K562 (cell line): ENCODE data around the gene SET. TPM values are rescaled to one million over a fixed set of nuclear protein-coding genes. Genes with fewer than 3 reads are reported as not detected.

Experiments used
- AFF4 ChIP-seq: sonication (generic); formaldehyde crosslinking; IDR thresholded peaks from 2 replicates; pipeline ENCODE4 v1.8.0; 2023; ENCODE audit warnings: mild to moderate bottlenecking, missing genetic modification reagents
- C11orf30 ChIP-seq: fragments of 450-650 bp; IDR thresholded peaks from 2 replicates; pipeline ENCODE4 v1.6.1; 2016; ENCODE audit warnings: low read depth, mild to moderate bottlenecking
- ESRRA ChIP-seq: fragments of 450-650 bp; IDR thresholded peaks from 2 replicates; pipeline ENCODE4 v1.6.1; 2014; ENCODE audit warnings: low read depth, mild to moderate bottlenecking, moderate library complexity, borderline replicate concordance
- HIVEP1 ChIP-seq: fragments of 250-450 bp; sonication (Bioruptor Pico); IDR thresholded peaks from 2 replicates; pipeline ENCODE4 v1.4.0; 2020; ENCODE audit warnings: mild to moderate bottlenecking
- ID3 ChIP-seq, 2 experiments: fragments of 250-450 bp in 1 of 2; fragments of 450-650 bp in 1 of 2; sonication (Bioruptor Pico) in 1 of 2; IDR thresholded peaks; 2 replicates each; pipeline versions ENCODE4 v1.6.1 to v1.8.0; 2016 to 2021; ENCODE audit warnings: mild to moderate bottlenecking in 2 of 2, moderate library complexity in 2 of 2, missing compliant biosample characterization in 1 of 2, missing genetic modification characterization in 1 of 2
- NR2C2 ChIP-seq, 2 experiments: fragments of 200-800 bp in 1 of 2; sonication (Bioruptor generic) in 1 of 2; sonication (generic) in 1 of 2; formaldehyde crosslinking in 1 of 2; IDR thresholded peaks; 2 replicates each; pipeline versions ENCODE4 v1.6.1 to v1.8.0; 2016 to 2022; ENCODE audit warnings: mild to moderate bottlenecking in 1 of 2, missing compliant biosample characterization in 1 of 2, missing genetic modification characterization in 1 of 2, missing genetic modification reagents in 1 of 2
- RBM22 ChIP-seq: fragments of 200-400 bp; formaldehyde crosslinking; IDR thresholded peaks from 2 replicates; pipeline ENCODE4 v1.6.1; 2018; ENCODE audit warnings: low read length, low read depth; ENCODE audit not compliant: poor library complexity, severe bottlenecking
- RFX5 ChIP-seq: IDR thresholded peaks from 2 replicates; pipeline ENCODE4 v1.6.1; 2011; ENCODE audit warnings: low read depth, mild to moderate bottlenecking, improper control_type of control experiment, low read length
- SIX5 ChIP-seq, 2 experiments: IDR thresholded peaks; 2 replicates each; pipeline ENCODE4 v1.6.1; 2011; ENCODE audit warnings: low read length in 2 of 2, borderline replicate concordance in 1 of 2, low read depth in 1 of 2, mild to moderate bottlenecking in 1 of 2, moderate library complexity in 1 of 2; ENCODE audit not compliant: insufficient read depth in 1 of 2
- SNAPC5 ChIP-seq: fragments of 250-450 bp; sonication (Bioruptor Pico); IDR thresholded peaks from 2 replicates; pipeline ENCODE4 v1.8.0; 2021; ENCODE audit warnings: moderate library complexity, mild to moderate bottlenecking, inconsistent platforms
- U2AF1 ChIP-seq: fragments of 200-400 bp; formaldehyde crosslinking; optimal IDR thresholded peaks from 2 replicates; pipeline ENCODE3; 2017; ENCODE audit warnings: mild to moderate bottlenecking, low read depth, low read length, moderate library complexity
- ZNF143 ChIP-seq: sonication (generic); formaldehyde crosslinking; IDR thresholded peaks from 2 replicates; pipeline ENCODE4 v1.9.0; 2022; ENCODE audit warnings: mild to moderate bottlenecking, missing genetic modification reagents
- ZNF3 ChIP-seq: fragments of 250-450 bp; sonication (Bioruptor Pico); IDR thresholded peaks from 2 replicates; pipeline ENCODE4 v1.5.0; 2021; ENCODE audit warnings: mild to moderate bottlenecking, moderate library complexity
- ZNF609 ChIP-seq: sonication (generic); formaldehyde crosslinking; IDR thresholded peaks from 2 replicates; pipeline ENCODE4 v1.8.1; 2023; ENCODE audit warnings: missing genetic modification reagents, mild to moderate bottlenecking, borderline replicate concordance
- ZZZ3 ChIP-seq: fragments of 450-650 bp; IDR thresholded peaks from 2 replicates; pipeline ENCODE4 v1.6.1; 2016; ENCODE audit warnings: antibody characterized with exemption, mild to moderate bottlenecking, moderate library complexity
- polyA plus RNA-seq, 8 experiments: library from polyadenylated mRNA; depleted of rRNA in 4 of 8; stranded (reverse) in 5 of 8; unstranded in 3 of 8; fragments of >200 nt; fragmentation: Nextera tagmentation in 2 of 8; fragmentation: Illumina TruSeq in 1 of 8; extraction: Ambion mirVana in 2 of 8; extraction: Trizol in 1 of 8; gene quantifications; 2 replicates each; pipeline versions ENCODE4 v1.2.1 to v1.2.3, GENCODE V29; 2011 to 2014; ENCODE audit warnings: inconsistent platforms in 1 of 8, missing spikeins in 1 of 8
- total RNA-seq, 7 experiments: library from RNA; depleted of rRNA in 6 of 7; stranded (reverse); fragments of >200 nt in 6 of 7; fragmentation: Illumina TruSeq in 2 of 7; extraction: Trizol in 2 of 7; gene quantifications; 2 replicates each; pipeline versions ENCODE4 v1.2.1 to v1.2.3, GENCODE V29; 2011 to 2021; ENCODE audit warnings: low replicate concordance in 1 of 7

SET gene
- total and polyA plus RNA-seq, 9 of the 15 experiments (the other 6 are each of a cell fraction or from before 2014, with no cell fraction given) = 404 to 1,447 (median 907) TPM

GRCh38 chr9:128689820-128690683 lies 1.0 kb downstream of the SET start (continued):
- TF ChIP-seq C11orf30 (no peak), SIX5 (IDR thresholded peaks at IDR 0.05; ENCODE audit: borderline replicate concordance in 1 of 2, insufficient read depth in 1 of 2, low read depth in 1 of 2, low read length in 2 of 2) (no peak), ESRRA (no peak), ZNF3 (CRISPR knock-in tag) (no peak), NR2C2 (CRISPR knock-in tag; IDR thresholded peaks at IDR 0.05) (no peak), NR2C2 (tag; IDR thresholded peaks at IDR 0.05) (no peak), ZZZ3 (no peak), RBM22 (peak; percentile 25), ID3 (CRISPR knock-in tag; IDR thresholded peaks at IDR 0.05) (no peak), ID3 (tag; IDR thresholded peaks at IDR 0.05) (no peak), HIVEP1 (CRISPR knock-in tag) (no peak), ZNF609 (CRISPR knock-in tag) (no peak), AFF4 (CRISPR knock-in tag) (peak; percentile 33; the same call in 1 of the 2 replicates), ZNF143 (no peak), U2AF1 (no peak), RFX5 (no peak), SNAPC5 (no peak)
